Urothelium cell line (cell line): Measurements from ENCODE around the gene ZKSCAN3.
A peak's percentile ranks its signal among the peaks of the same experiment; 100 is the strongest.
"Not testable (repeated sequence)": the region's sequence is repeated elsewhere in the genome, so short reads cannot be mapped to it uniquely, and the experiment has no call there.

Experiments used
- DNase-seq: peaks from one replicate; pipeline ENCODE4 v3.0.0; 2011; ENCODE audit warnings: low spot score, mixed read lengths
- FAIRE-seq: peaks from 2 replicates; lab custom pipeline; 2011; peaks lifted over from hg19 to GRCh38; lab: Jason Lieb, UNC

Gene ZKSCAN3

GRCh38 chr6:28371280-28371679, 21.5 kb downstream of the ZKSCAN3 start:
- FAIRE-seq (no peak), DNase-seq (no peak)

- no peak for DNase-seq
- FAIRE-seq: no peak
Measured at GRCh38 chr6:28371706-28372451, 22.1 kb downstream of the ZKSCAN3 start.

- DNase-seq (no peak), FAIRE-seq (no peak)
Measured at GRCh38 chr6:28373925-28374324, 24.2 kb downstream of the ZKSCAN3 start.

- FAIRE-seq (peak; percentile 40), DNase-seq (no peak)
Measured at GRCh38 chr6:28377879-28378278, 28.1 kb downstream of the ZKSCAN3 start.

GRCh38 chr6:28378644-28379043, 28.9 kb downstream of the ZKSCAN3 start:
- DNase-seq (no peak), FAIRE-seq (no peak)

- no peak for FAIRE-seq
- DNase-seq: no peak
Measured at GRCh38 chr6:28380381-28380780, 30.6 kb downstream of the ZKSCAN3 start.

GRCh38 chr6:28383235-28384142, 33.7 kb downstream of the ZKSCAN3 start:
- FAIRE-seq: no peak
- DNase-seq: no peak

- DNase-seq: no peak
- no peak for FAIRE-seq
Measured at GRCh38 chr6:28384143-28384533, 34.4 kb downstream of the ZKSCAN3 start.

GRCh38 chr6:28390688-28391087, 40.9 kb downstream of the ZKSCAN3 start:
- FAIRE-seq (no peak), DNase-seq (no peak)

GRCh38 chr6:28393912-28394662, 44.3 kb downstream of the ZKSCAN3 start:
- no peak for FAIRE-seq
- peak; percentile 13 for DNase-seq

- DNase-seq (no peak), FAIRE-seq (no peak)
Measured at GRCh38 chr6:28395918-28396317, 46.2 kb downstream of the ZKSCAN3 start.

GRCh38 chr6:28399350-28400121, 49.8 kb downstream of the ZKSCAN3 start, which contains the start of gene ZSCAN12:
Gene ZSCAN12 (minus strand): TSS chr6:28399747. CDS start chr6:28398405, 1,342 bp downstream.
- DNase-seq (peak; percentile 87), FAIRE-seq (no peak)

GRCh38 chr6:28400122-28400451, 50.3 kb downstream of the ZKSCAN3 start:
- DNase-seq: no peak
- FAIRE-seq: no peak

GRCh38 chr6:28401172-28401571, 51.4 kb downstream of the ZKSCAN3 start:
- DNase-seq: no peak
- no peak for FAIRE-seq

GRCh38 chr6:28402197-28402596, 52.5 kb downstream of the ZKSCAN3 start:
- FAIRE-seq: no peak
- no peak for DNase-seq

- not testable (repeated sequence) for FAIRE-seq, DNase-seq
Measured at GRCh38 chr6:28403923-28404322, 54.2 kb downstream of the ZKSCAN3 start.

GRCh38 chr6:28407401-28407800, 57.7 kb downstream of the ZKSCAN3 start:
- DNase-seq (no peak), FAIRE-seq (no peak)

- FAIRE-seq: no peak
- DNase-seq: no peak
Measured at GRCh38 chr6:28408076-28408802, 58.5 kb downstream of the ZKSCAN3 start.

- DNase-seq: no peak
- no peak for FAIRE-seq
Measured at GRCh38 chr6:28410767-28411166, 61.0 kb downstream of the ZKSCAN3 start.

- no peak for FAIRE-seq
- no peak for DNase-seq
Measured at GRCh38 chr6:28413681-28414080, 63.9 kb downstream of the ZKSCAN3 start.
